ENCODE measurements around the gene C11orf65.
"Not testable (repeated sequence)": the region's sequence is repeated elsewhere in the genome, so short reads cannot be mapped to it uniquely, and the experiment has no call there.

C11orf65 gene

GRCh38 chr11:108373505-108373904, 93.8 kb downstream of the C11orf65 start:
- not testable (repeated sequence) for DNase-seq (ENCODE audit: low read depth, low spot score); H3K27ac ChIP-seq

- no peak overlapping the region for H3K27ac ChIP-seq
- no peak for DNase-seq (ENCODE audit: low read depth, low spot score)
Measured at GRCh38 chr11:108370990-108371389, 96.3 kb downstream of the C11orf65 start.

- no peak overlapping the region for H3K27ac ChIP-seq
- DNase-seq (ENCODE audit: low read depth, low spot score) = no peak
Measured at GRCh38 chr11:108370315-108370714, 97.0 kb downstream of the C11orf65 start.

GRCh38 chr11:108369064-108369463, 98.3 kb downstream of the C11orf65 start:
- DNase-seq (ENCODE audit: low read depth, low spot score) = no peak
- H3K27ac ChIP-seq = no peak overlapping the region

GRCh38 chr11:108368134-108368533, 99.2 kb downstream of the C11orf65 start:
- no peak overlapping the region for H3K27ac ChIP-seq
- no peak for DNase-seq (ENCODE audit: low read depth, low spot score)

GRCh38 chr11:108364159-108364558, 103.2 kb downstream of the C11orf65 start:
- no peak overlapping the region for H3K27ac ChIP-seq
- DNase-seq (ENCODE audit: low read depth, low spot score) = no peak

GRCh38 chr11:108351468-108351867, 115.9 kb downstream of the C11orf65 start:
- no peak overlapping the region for H3K27ac ChIP-seq
- DNase-seq (ENCODE audit: low read depth, low spot score) = no peak

- DNase-seq (ENCODE audit: low read depth, low spot score) = no peak
- H3K27ac ChIP-seq = no peak overlapping the region
Measured at GRCh38 chr11:108346451-108346850, 120.9 kb downstream of the C11orf65 start.

GRCh38 chr11:108345767-108346166, 121.6 kb downstream of the C11orf65 start:
- no peak for DNase-seq (ENCODE audit: low read depth, low spot score)
- no peak overlapping the region for H3K27ac ChIP-seq

- H3K27ac ChIP-seq = no peak overlapping the region
Measured at GRCh38 chr11:108343714-108344113, 123.6 kb downstream of the C11orf65 start.

GRCh38 chr11:108341654-108342053, 125.7 kb downstream of the C11orf65 start:
- DNase-seq (ENCODE audit: low read depth, low spot score) = no peak
- H3K27ac ChIP-seq = no peak overlapping the region

More at GRCh38 chr11:108343714-108344113, 123.6 kb downstream of the C11orf65 start:
- DNase-seq (ENCODE audit: low read depth, low spot score) = no peak

- no peak overlapping the region for H3K27ac ChIP-seq
- peak; percentile 92 for DNase-seq (ENCODE audit: low read depth, low spot score)
Measured at GRCh38 chr11:108340973-108341372, 126.4 kb downstream of the C11orf65 start.

GRCh38 chr11:108338750-108339149, 128.6 kb downstream of the C11orf65 start:
- peak; percentile 82 for DNase-seq (ENCODE audit: low read depth, low spot score)
- H3K27ac ChIP-seq = no peak overlapping the region

GRCh38 chr11:108333403-108333899, 133.9 kb downstream of the C11orf65 start:
- H3K27ac ChIP-seq = no peak overlapping the region
- no peak for DNase-seq (ENCODE audit: low read depth, low spot score)
